HEK293 (cell line): ENCODE data around the gene GAL3ST3.

Source experiments
- CTCF ChIA-PET: fragments of 350-600 bp; formaldehyde crosslinking; extraction: SDS; loops from one replicate; lab custom pipeline; 2021; ENCODE audit warnings: antibody characterized with exemption; lab: Yijun Ruan, JAX
- POLR2A ChIA-PET: fragments of 300-600 bp; formaldehyde crosslinking; extraction: SDS; loops from one replicate; lab custom pipeline; 2020; ENCODE audit warnings: antibody characterized with exemption, inconsistent platforms; lab: Yijun Ruan, JAX
- H3K27ac ChIP-seq: fragments of 200-500 bp; sonication (Bioruptor generic); 2 replicates; pipeline ENCODE4 v1.5.1; 2014; ENCODE audit warnings: low read depth, low read length, control low read depth, inconsistent platforms; ENCODE audit errors: extremely low read depth
- H3K36me3 ChIP-seq, 2 experiments: fragments of 200-500 bp in 1 of 2; sonication (Bioruptor generic) in 1 of 2; 1 replicate in 1 of 2; 2 replicates in 1 of 2; pipeline ENCODE4 v1.5.1; 2014 to 2017; ENCODE audit warnings: inconsistent platforms in 2 of 2, low read length in 2 of 2; ENCODE audit not compliant: control insufficient read depth in 2 of 2, insufficient read depth in 1 of 2
- H3K4me1 ChIP-seq: fragments of 200-500 bp; sonication (Bioruptor generic); 2 replicates; pipeline ENCODE4 v1.5.1; 2014; ENCODE audit warnings: mild to moderate bottlenecking, low read length, inconsistent platforms; ENCODE audit not compliant: control insufficient read depth, insufficient read depth
- H3K4me3 ChIP-seq: 2 replicates; pipeline ENCODE4 v1.5.1; 2011; ENCODE audit warnings: low read depth, mild to moderate bottlenecking, control low read depth, low read length, moderate library complexity
- H3K9me3 ChIP-seq: fragments of 200-500 bp; sonication (Bioruptor generic); 2 replicates; pipeline ENCODE4 v1.5.1; 2014; ENCODE audit warnings: low read depth, low read length, inconsistent platforms; ENCODE audit not compliant: control insufficient read depth, insufficient read depth
- CTCF ChIP-seq: fragments of 450-650 bp; formaldehyde crosslinking; IDR thresholded peaks from 2 replicates; pipeline ENCODE4 v1.5.1; 2016; ENCODE audit warnings: missing biosample characterization, missing genetic modification characterization
- HIC1 ChIP-seq: fragments of 450-650 bp; formaldehyde crosslinking; IDR thresholded peaks from 2 replicates; pipeline ENCODE4 v1.5.1; 2016; ENCODE audit warnings: missing biosample characterization, missing genetic modification characterization
- HOXD13 ChIP-seq: sonication (generic); formaldehyde crosslinking; IDR thresholded peaks from 2 replicates; pipeline ENCODE4 v1.8.0; 2022; ENCODE audit warnings: missing genetic modification reagents, borderline replicate concordance
- KLF1 ChIP-seq: fragments of 450-650 bp; formaldehyde crosslinking; IDR thresholded peaks from 2 replicates; pipeline ENCODE4 v1.5.1; 2016; ENCODE audit warnings: missing biosample characterization, missing genetic modification characterization
- OSR2 ChIP-seq: fragments of 450-650 bp; formaldehyde crosslinking; IDR thresholded peaks from 2 replicates; pipeline ENCODE4 v1.5.1; 2016; ENCODE audit warnings: missing biosample characterization, missing genetic modification characterization
- OVOL3 ChIP-seq: fragments of 450-650 bp; formaldehyde crosslinking; IDR thresholded peaks from 2 replicates; pipeline ENCODE4 v1.5.1; 2016; ENCODE audit warnings: missing biosample characterization, missing genetic modification characterization
- SALL2 ChIP-seq: fragments of 450-650 bp; formaldehyde crosslinking; IDR thresholded peaks from 2 replicates; pipeline ENCODE4 v1.5.0; 2017; ENCODE audit warnings: missing biosample characterization, mild to moderate bottlenecking, missing genetic modification characterization, borderline replicate concordance
- SP2 ChIP-seq: fragments of 450-650 bp; formaldehyde crosslinking; IDR thresholded peaks from 2 replicates; pipeline ENCODE4 v1.5.1; 2016; ENCODE audit warnings: missing biosample characterization, missing genetic modification characterization
- TCF7L2 ChIP-seq: IDR thresholded peaks from 2 replicates; pipeline ENCODE4 v1.6.1; 2011; ENCODE audit warnings: low read depth, mild to moderate bottlenecking, inconsistent platforms, low read length, moderate library complexity, borderline replicate concordance
- ZBTB11 ChIP-seq: fragments of 450-650 bp; formaldehyde crosslinking; conservative IDR thresholded peaks from 2 replicates; pipeline ENCODE4 v1.5.1; 2016; ENCODE audit warnings: low read depth, missing biosample characterization, missing genetic modification characterization
- ZBTB48 ChIP-seq: fragments of 450-650 bp; formaldehyde crosslinking; IDR thresholded peaks from 2 replicates; pipeline ENCODE4 v1.5.1; 2016; ENCODE audit warnings: missing biosample characterization, missing genetic modification characterization
- ZNF121 ChIP-seq: fragments of 450-650 bp; formaldehyde crosslinking; IDR thresholded peaks from 2 replicates; pipeline ENCODE4 v1.5.1; 2016; ENCODE audit warnings: missing biosample characterization, missing genetic modification characterization
- ZNF16 ChIP-seq: fragments of 450-650 bp; formaldehyde crosslinking; IDR thresholded peaks from 2 replicates; pipeline ENCODE4 v1.5.1; 2016; ENCODE audit warnings: low read depth, missing biosample characterization, missing genetic modification characterization
- ZNF211 ChIP-seq: fragments of 450-650 bp; formaldehyde crosslinking; IDR thresholded peaks from 2 replicates; pipeline ENCODE4 v1.5.1; 2016; ENCODE audit warnings: low read depth, missing biosample characterization, missing genetic modification characterization
- ZNF221 ChIP-seq: fragments of 450-650 bp; formaldehyde crosslinking; IDR thresholded peaks from 2 replicates; pipeline ENCODE4 v1.5.1; 2017; ENCODE audit warnings: missing biosample characterization, missing genetic modification characterization, borderline replicate concordance
- ZNF302 ChIP-seq: fragments of 450-650 bp; formaldehyde crosslinking; IDR thresholded peaks from 2 replicates; pipeline ENCODE4 v1.5.1; 2016; ENCODE audit warnings: missing biosample characterization, missing genetic modification characterization, low read depth
- ZNF311 ChIP-seq: fragments of 450-650 bp; formaldehyde crosslinking; IDR thresholded peaks from 2 replicates; pipeline ENCODE4 v1.5.1; 2017; ENCODE audit warnings: missing biosample characterization, missing genetic modification characterization, borderline replicate concordance
- ZNF324 ChIP-seq: fragments of 450-650 bp; formaldehyde crosslinking; IDR thresholded peaks from 2 replicates; pipeline ENCODE4 v1.5.1; 2016; ENCODE audit warnings: missing biosample characterization, missing genetic modification characterization
- ZNF433 ChIP-seq: fragments of 450-650 bp; formaldehyde crosslinking; IDR thresholded peaks from 2 replicates; pipeline ENCODE4 v1.5.1; 2016; ENCODE audit warnings: missing biosample characterization, missing genetic modification characterization, low read depth
- ZNF473 ChIP-seq: fragments of 450-650 bp; formaldehyde crosslinking; IDR thresholded peaks from 2 replicates; pipeline ENCODE4 v1.5.1; 2017; ENCODE audit warnings: missing biosample characterization, missing genetic modification characterization
- ZNF510 ChIP-seq: fragments of 450-650 bp; formaldehyde crosslinking; IDR thresholded peaks from 2 replicates; pipeline ENCODE4 v1.5.1; 2018; ENCODE audit warnings: mild to moderate bottlenecking, missing genetic modification characterization, missing biosample characterization; ENCODE audit not compliant: insufficient replicate concordance
- ZNF555 ChIP-seq: fragments of 450-650 bp; formaldehyde crosslinking; conservative IDR thresholded peaks from 2 replicates; pipeline ENCODE4 v1.5.1; 2017; ENCODE audit warnings: missing biosample characterization, mild to moderate bottlenecking, missing genetic modification characterization, inconsistent platforms
- ZNF600 ChIP-seq: fragments of 450-650 bp; formaldehyde crosslinking; IDR thresholded peaks from 2 replicates; pipeline ENCODE4 v1.5.1; 2016; ENCODE audit warnings: missing biosample characterization, missing genetic modification characterization
- ZNF654 ChIP-seq: fragments of 450-650 bp; formaldehyde crosslinking; IDR thresholded peaks from 2 replicates; pipeline ENCODE4 v1.5.1; 2016; ENCODE audit warnings: low read depth, missing biosample characterization, missing genetic modification characterization
- ZNF670 ChIP-seq: fragments of 450-650 bp; formaldehyde crosslinking; IDR thresholded peaks from 2 replicates; pipeline ENCODE4 v1.5.1; 2016; ENCODE audit warnings: missing biosample characterization, missing genetic modification characterization, low read depth
- ZNF768 ChIP-seq: fragments of 450-650 bp; formaldehyde crosslinking; IDR thresholded peaks from 2 replicates; pipeline ENCODE4 v1.5.1; 2018; ENCODE audit warnings: missing biosample characterization, mild to moderate bottlenecking, missing genetic modification characterization
- ZNF776 ChIP-seq: fragments of 450-650 bp; formaldehyde crosslinking; IDR thresholded peaks from 2 replicates; pipeline ENCODE4 v1.5.0; 2017; ENCODE audit warnings: missing biosample characterization, missing genetic modification characterization, borderline replicate concordance
- ZXDB ChIP-seq: fragments of 450-650 bp; formaldehyde crosslinking; IDR thresholded peaks from 2 replicates; pipeline ENCODE4 v1.5.1; 2016; ENCODE audit warnings: missing biosample characterization, missing genetic modification characterization

Gene GAL3ST3

GRCh38 chr11:66068154-66068821 is 19.3 kb upstream of the GAL3ST3 start:
- Histone ChIP-seq H3K4me1 (no peaks in the 10 kb centered on the region; the same call in none of the 2 replicates), H3K9me3 (no peaks in the 10 kb centered on the region), H3K36me3 (peaks cover 11 to 71% of the 10 kb centered on the region in 2 experiments), H3K27ac (0 out of 2 replicates have a peak overlapping the region, but pooled peaks have one; percentile 81)
- peak; percentile 30; the same call in 1 of the 2 replicates for TF ChIP-seq ZBTB48 (tag by site-specific recombination)
- no peak for TF ChIP-seq ZNF473
- TF ChIP-seq CTCF (tag by site-specific recombination), result peak; percentile 67
- TF ChIP-seq ZBTB11, result no peak
- TF ChIP-seq ZNF654 (tag by site-specific recombination), result peak; percentile 61
- TF ChIP-seq OSR2 (tag by site-specific recombination), result peak; percentile 27; the same call in 1 of the 2 replicates
- no peak for TF ChIP-seq ZNF311 (tag by site-specific recombination)
- peak; percentile 20; the same call in 1 of the 2 replicates for TF ChIP-seq ZNF600 (tag by site-specific recombination)
- 0 out of 2 replicates have a peak, but pooled peaks have one; percentile 15 for TF ChIP-seq HIC1 (tag by site-specific recombination)
- peak; percentile 30; the same call in 1 of the 2 replicates for TF ChIP-seq ZXDB (tag by site-specific recombination)
- no peak for TF ChIP-seq ZNF555
- TF ChIP-seq, all 188 proteins: peak for 7
- ChIA-PET POLR2A (interaction anchor here (0.6 to 1.8 kb wide), 5 partner anchors 9 to 51 kb away, joined by 3 to 10 read pairs (median 4); partner anchors contain the start of gene SF3B2), CTCF (interaction anchor here (0.5 to 5.4 kb wide), 41 partner anchors 8 to 472 kb away, joined by 3 to 61 read pairs (median 4); partner anchors contain the start of genes CATSPER1, KCNK7 and SF3B2)
- H3K4me3 ChIP-seq, result no peak overlapping the region

- no peaks in the 10 kb centered on the region for H3K9me3 ChIP-seq
- ChIA-PET CTCF (interaction anchor here (0.6 to 5.4 kb wide), 25 partner anchors 9 to 363 kb away, joined by 3 to 61 read pairs (median 7); partner anchors contain the start of gene SF3B2), POLR2A (interaction anchor here (0.5 to 1.8 kb wide), 5 partner anchors 9 to 52 kb away, joined by 3 to 10 read pairs (median 3); partner anchors contain the start of gene SF3B2)
- no peaks in the 10 kb centered on the region; the same call in none of the 2 replicates for H3K4me1 ChIP-seq
- no peak for TF ChIP-seq HOXD13 (CRISPR knock-in tag)
- no peak for TF ChIP-seq SP2
- no peak for TF ChIP-seq TCF7L2
- no peak for TF ChIP-seq ZBTB48 (tag by site-specific recombination)
- no peak for TF ChIP-seq ZNF433 (tag by site-specific recombination)
- TF ChIP-seq ZNF324 (tag by site-specific recombination), result no peak
- TF ChIP-seq ZNF211 (tag by site-specific recombination), result no peak
- TF ChIP-seq SALL2 (tag by site-specific recombination), result no peak
- TF ChIP-seq OVOL3 (tag by site-specific recombination), result no peak
- no peak for TF ChIP-seq ZNF121 (tag by site-specific recombination)
- TF ChIP-seq ZNF510, result no peak
- TF ChIP-seq KLF1 (tag by site-specific recombination), result no peak
- TF ChIP-seq ZNF302 (tag by site-specific recombination), result no peak
- no peak for TF ChIP-seq ZNF670 (tag by site-specific recombination)
- TF ChIP-seq ZNF16 (tag by site-specific recombination), result no peak
- TF ChIP-seq ZNF768 (tag by site-specific recombination), result no peak
- no peak for TF ChIP-seq ZNF776 (tag by site-specific recombination)
- no peak for TF ChIP-seq ZNF221 (tag by site-specific recombination)
- H3K27ac ChIP-seq, result no peak overlapping the region
- no peak overlapping the region for H3K4me3 ChIP-seq
- H3K36me3 ChIP-seq, result peaks cover 14 to 71% of the 10 kb centered on the region in 2 experiments
Measured at GRCh38 chr11:66067640-66068039, 18.7 kb upstream of the GAL3ST3 start.
